ENCODE results near the gene ZNRF3.

Gene ZNRF3

GRCh38 chr22:29081517-29082236 lies 198.3 kb downstream of the ZNRF3 start:
- Histone ChIP-seq H3K4me3 (ENCODE audit: low read depth, low read length) (no peak overlapping the region), H3K9me3 (ENCODE audit: control insufficient read depth, insufficient read depth, low read depth, low read length) (no peaks in the 10 kb centered on the region), H3K4me1 (ENCODE audit: control insufficient read depth, insufficient read depth, low read length) (peaks cover 29% of the 10 kb centered on the region), H3K27ac (ENCODE audit: extremely low read depth, low read depth, low read length) (no peak overlapping the region), H3K36me3 (ENCODE audit: control insufficient read depth in 2 of 2, insufficient read depth in 1 of 2, low read length in 2 of 2) (no peaks in the 10 kb centered on the region; a peak in 1 of 3 replicates)
- TF ChIP-seq ZNF302 (tag by site-specific recombination; IDR thresholded peaks at IDR 0.05; ENCODE audit: low read depth), result no peak
- TF ChIP-seq, protein P1, sequence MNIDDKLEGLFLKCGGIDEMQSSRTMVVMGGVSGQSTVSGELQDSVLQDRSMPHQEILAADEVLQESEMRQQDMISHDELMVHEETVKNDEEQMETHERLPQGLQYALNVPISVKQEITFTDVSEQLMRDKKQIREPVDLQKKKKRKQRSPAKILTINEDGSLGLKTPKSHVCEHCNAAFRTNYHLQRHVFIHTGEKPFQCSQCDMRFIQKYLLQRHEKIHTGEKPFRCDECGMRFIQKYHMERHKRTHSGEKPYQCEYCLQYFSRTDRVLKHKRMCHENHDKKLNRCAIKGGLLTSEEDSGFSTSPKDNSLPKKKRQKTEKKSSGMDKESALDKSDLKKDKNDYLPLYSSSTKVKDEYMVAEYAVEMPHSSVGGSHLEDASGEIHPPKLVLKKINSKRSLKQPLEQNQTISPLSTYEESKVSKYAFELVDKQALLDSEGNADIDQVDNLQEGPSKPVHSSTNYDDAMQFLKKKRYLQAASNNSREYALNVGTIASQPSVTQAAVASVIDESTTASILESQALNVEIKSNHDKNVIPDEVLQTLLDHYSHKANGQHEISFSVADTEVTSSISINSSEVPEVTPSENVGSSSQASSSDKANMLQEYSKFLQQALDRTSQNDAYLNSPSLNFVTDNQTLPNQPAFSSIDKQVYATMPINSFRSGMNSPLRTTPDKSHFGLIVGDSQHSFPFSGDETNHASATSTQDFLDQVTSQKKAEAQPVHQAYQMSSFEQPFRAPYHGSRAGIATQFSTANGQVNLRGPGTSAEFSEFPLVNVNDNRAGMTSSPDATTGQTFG (tag by site-specific recombination; IDR thresholded peaks at IDR 0.05; ENCODE audit: borderline replicate concordance), result no peak
- TF ChIP-seq ZNF629 (tag by site-specific recombination; IDR thresholded peaks at IDR 0.05), result no peak
- no peak for TF ChIP-seq SCRT2 (tag by site-specific recombination; IDR thresholded peaks at IDR 0.05)
- no peak for TF ChIP-seq ZNF157 (tag by site-specific recombination; IDR thresholded peaks at IDR 0.05)
- TF ChIP-seq ZNF416 (tag by site-specific recombination; IDR thresholded peaks at IDR 0.05), result no peak
- TF ChIP-seq ZSCAN30 (tag by site-specific recombination; IDR thresholded peaks at IDR 0.05), result no peak
- TF ChIP-seq, protein P2, sequence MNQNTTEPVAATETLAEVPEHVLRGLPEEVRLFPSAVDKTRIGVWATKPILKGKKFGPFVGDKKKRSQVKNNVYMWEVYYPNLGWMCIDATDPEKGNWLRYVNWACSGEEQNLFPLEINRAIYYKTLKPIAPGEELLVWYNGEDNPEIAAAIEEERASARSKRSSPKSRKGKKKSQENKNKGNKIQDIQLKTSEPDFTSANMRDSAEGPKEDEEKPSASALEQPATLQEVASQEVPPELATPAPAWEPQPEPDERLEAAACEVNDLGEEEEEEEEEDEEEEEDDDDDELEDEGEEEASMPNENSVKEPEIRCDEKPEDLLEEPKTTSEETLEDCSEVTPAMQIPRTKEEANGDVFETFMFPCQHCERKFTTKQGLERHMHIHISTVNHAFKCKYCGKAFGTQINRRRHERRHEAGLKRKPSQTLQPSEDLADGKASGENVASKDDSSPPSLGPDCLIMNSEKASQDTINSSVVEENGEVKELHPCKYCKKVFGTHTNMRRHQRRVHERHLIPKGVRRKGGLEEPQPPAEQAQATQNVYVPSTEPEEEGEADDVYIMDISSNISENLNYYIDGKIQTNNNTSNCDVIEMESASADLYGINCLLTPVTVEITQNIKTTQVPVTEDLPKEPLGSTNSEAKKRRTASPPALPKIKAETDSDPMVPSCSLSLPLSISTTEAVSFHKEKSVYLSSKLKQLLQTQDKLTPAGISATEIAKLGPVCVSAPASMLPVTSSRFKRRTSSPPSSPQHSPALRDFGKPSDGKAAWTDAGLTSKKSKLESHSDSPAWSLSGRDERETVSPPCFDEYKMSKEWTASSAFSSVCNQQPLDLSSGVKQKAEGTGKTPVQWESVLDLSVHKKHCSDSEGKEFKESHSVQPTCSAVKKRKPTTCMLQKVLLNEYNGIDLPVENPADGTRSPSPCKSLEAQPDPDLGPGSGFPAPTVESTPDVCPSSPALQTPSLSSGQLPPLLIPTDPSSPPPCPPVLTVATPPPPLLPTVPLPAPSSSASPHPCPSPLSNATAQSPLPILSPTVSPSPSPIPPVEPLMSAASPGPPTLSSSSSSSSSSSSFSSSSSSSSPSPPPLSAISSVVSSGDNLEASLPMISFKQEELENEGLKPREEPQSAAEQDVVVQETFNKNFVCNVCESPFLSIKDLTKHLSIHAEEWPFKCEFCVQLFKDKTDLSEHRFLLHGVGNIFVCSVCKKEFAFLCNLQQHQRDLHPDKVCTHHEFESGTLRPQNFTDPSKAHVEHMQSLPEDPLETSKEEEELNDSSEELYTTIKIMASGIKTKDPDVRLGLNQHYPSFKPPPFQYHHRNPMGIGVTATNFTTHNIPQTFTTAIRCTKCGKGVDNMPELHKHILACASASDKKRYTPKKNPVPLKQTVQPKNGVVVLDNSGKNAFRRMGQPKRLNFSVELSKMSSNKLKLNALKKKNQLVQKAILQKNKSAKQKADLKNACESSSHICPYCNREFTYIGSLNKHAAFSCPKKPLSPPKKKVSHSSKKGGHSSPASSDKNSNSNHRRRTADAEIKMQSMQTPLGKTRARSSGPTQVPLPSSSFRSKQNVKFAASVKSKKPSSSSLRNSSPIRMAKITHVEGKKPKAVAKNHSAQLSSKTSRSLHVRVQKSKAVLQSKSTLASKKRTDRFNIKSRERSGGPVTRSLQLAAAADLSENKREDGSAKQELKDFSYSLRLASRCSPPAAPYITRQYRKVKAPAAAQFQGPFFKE (tag by site-specific recombination; IDR thresholded peaks at IDR 0.05; ENCODE audit: borderline replicate concordance), result no peak
- TF ChIP-seq ZNF175 (tag by site-specific recombination; IDR thresholded peaks at IDR 0.05), result no peak
- POLR2A ChIA-PET, result no interaction called here
- CTCF ChIA-PET, result interaction anchor here (1.0 to 3.2 kb wide), 5 partner anchors 22 to 253 kb away, joined by 3 to 16 read pairs (median 6); no protein-coding TSS in a partner anchor

DNA sequence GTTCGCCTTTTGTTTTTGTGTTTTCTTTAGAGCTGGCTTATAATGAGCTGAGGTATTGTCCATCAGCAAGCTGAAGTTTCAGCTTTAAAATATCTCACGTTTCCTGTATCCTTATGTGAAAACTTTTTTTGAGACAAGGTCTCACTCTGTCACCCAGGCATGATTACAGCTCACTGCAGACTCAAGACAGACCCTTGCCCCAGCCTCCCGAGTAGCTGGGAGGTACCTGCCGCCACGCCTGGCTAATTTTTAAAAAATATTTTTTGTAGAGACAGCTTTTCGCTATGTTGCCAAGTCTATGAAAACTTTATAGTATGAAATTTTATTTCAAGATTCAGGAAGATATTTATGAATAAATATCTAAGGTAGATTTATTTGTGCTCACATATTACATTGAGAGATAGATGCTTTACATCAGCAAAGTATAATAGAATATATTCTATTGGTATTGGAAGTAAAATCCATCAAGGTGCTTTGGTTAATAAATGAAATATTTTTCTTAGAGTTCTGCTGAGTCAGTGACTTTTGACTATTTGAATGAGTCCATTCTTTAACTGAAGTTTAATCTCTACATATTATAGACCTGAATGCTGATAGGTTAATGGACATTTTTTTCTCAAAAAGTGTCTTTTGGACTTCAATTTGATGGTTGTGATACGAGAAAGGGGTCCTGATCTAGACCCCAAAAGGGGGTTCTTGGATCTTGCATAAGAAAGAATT lies 199.6 kb downstream of the ZNRF3 start:
- no peak overlapping the region for H3K4me3 ChIP-seq (ENCODE audit: low read depth, low read length)
- no peaks in the 10 kb centered on the region for H3K36me3 ChIP-seq (ENCODE audit: control insufficient read depth in 2 of 2, insufficient read depth in 1 of 2, low read length in 2 of 2)
- H3K9me3 ChIP-seq (ENCODE audit: control insufficient read depth, insufficient read depth, low read depth, low read length), result no peaks in the 10 kb centered on the region
- ChIA-PET POLR2A (interaction anchor here (0.8 to 1.1 kb wide), 2 partner anchors 10 to 11 kb away, joined by 3 to 4 read pairs; partner anchors contain the start of gene KREMEN1), CTCF (interaction anchor here (1.3 to 3.2 kb wide), 3 partner anchors 21 to 254 kb away, joined by 4 to 16 read pairs (median 6); no protein-coding TSS in a partner anchor)
- peaks cover 29% of the 10 kb centered on the region for H3K4me1 ChIP-seq (ENCODE audit: control insufficient read depth, insufficient read depth, low read length)
- no peak overlapping the region for H3K27ac ChIP-seq (ENCODE audit: extremely low read depth, low read depth, low read length)
- TF ChIP-seq ZNF830 (tag by site-specific recombination; IDR thresholded peaks at IDR 0.05; ENCODE audit: low read depth) (no peak), BCL11B (tag by site-specific recombination; IDR thresholded peaks at IDR 0.05; ENCODE audit: low read depth) (no peak), ZNF223 (tag by site-specific recombination; IDR thresholded peaks at IDR 0.05) (no peak), FEZF1 (tag by site-specific recombination; IDR thresholded peaks at IDR 0.05) (no peak), ZNF37A (tag by site-specific recombination; IDR thresholded peaks at IDR 0.05) (no peak), ZNF433 (tag by site-specific recombination; IDR thresholded peaks at IDR 0.05; ENCODE audit: low read depth) (no peak), SP2 (tag by site-specific recombination; IDR thresholded peaks at IDR 0.05) (no peak), ZNF266 (tag by site-specific recombination; IDR thresholded peaks at IDR 0.05; ENCODE audit: low read depth) (no peak), SP3 (tag by site-specific recombination; IDR thresholded peaks at IDR 0.05) (no peak), GLI2 (tag by site-specific recombination; IDR thresholded peaks at IDR 0.05; ENCODE audit: borderline replicate concordance, low read depth) (no peak), HOXA7 (CRISPR knock-in tag; IDR thresholded peaks at IDR 0.05; ENCODE audit: borderline replicate concordance) (no peak), ZNF560 (tag by site-specific recombination; IDR thresholded peaks at IDR 0.05; ENCODE audit: borderline replicate concordance) (no peak), ZNF544 (tag by site-specific recombination; IDR thresholded peaks at IDR 0.05) (no peak), KLF7 (tag by site-specific recombination; IDR thresholded peaks at IDR 0.05; ENCODE audit: borderline replicate concordance) (no peak), ZNF10 (tag by site-specific recombination; IDR thresholded peaks at IDR 0.05) (no peak)
- TF ChIP-seq, protein P3, sequence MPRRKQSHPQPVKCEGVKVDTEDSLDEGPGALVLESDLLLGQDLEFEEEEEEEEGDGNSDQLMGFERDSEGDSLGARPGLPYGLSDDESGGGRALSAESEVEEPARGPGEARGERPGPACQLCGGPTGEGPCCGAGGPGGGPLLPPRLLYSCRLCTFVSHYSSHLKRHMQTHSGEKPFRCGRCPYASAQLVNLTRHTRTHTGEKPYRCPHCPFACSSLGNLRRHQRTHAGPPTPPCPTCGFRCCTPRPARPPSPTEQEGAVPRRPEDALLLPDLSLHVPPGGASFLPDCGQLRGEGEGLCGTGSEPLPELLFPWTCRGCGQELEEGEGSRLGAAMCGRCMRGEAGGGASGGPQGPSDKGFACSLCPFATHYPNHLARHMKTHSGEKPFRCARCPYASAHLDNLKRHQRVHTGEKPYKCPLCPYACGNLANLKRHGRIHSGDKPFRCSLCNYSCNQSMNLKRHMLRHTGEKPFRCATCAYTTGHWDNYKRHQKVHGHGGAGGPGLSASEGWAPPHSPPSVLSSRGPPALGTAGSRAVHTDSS (tag by site-specific recombination; IDR thresholded peaks at IDR 0.05), result no peak
